WTC11 (cell line): ENCODE results near the gene CGREF1. TPM values are rescaled to one million over a fixed set of nuclear protein-coding genes. Genes with fewer than 3 reads are reported as not detected.

ENCODE experiments used
- ATAC-seq: fragments of 200-7000 bp; cut with Tn5 transposase; 2 replicates; pipeline ENCODE4 v1.10.0; 2021; ENCODE audit warnings: mild to moderate bottlenecking, moderate library complexity
- CTCF ChIA-PET: fragments of 300-600 bp; sonication (Branson Sonifier 250); formaldehyde crosslinking; loops from one replicate; lab custom pipeline; 2021; ENCODE audit warnings: antibody characterized with exemption; lab: Charles Lee
- POLR2A ChIA-PET: fragments of 350-600 bp; sonication (Branson Sonifier 250); formaldehyde crosslinking; loops from one replicate; lab custom pipeline; 2021; ENCODE audit warnings: antibody characterized with exemption; lab: Charles Lee
- DNase-seq: peaks from one replicate; pipeline ENCODE4 v3.0.0; 2021; ENCODE audit warnings: low spot score
- H3K27ac Mint-ChIP-seq: 2 replicates; pipeline ENCODE4 v1.8.0; 2021; ENCODE audit warnings: mixed read lengths
- H3K27me3 Mint-ChIP-seq: 2 replicates; pipeline ENCODE4 v1.8.0; 2021; ENCODE audit warnings: low read depth, mild to moderate bottlenecking, moderate library complexity, mixed read lengths
- H3K36me3 Mint-ChIP-seq: 2 replicates; pipeline ENCODE4 v1.8.0; 2021; ENCODE audit warnings: mixed read lengths
- H3K4me1 Mint-ChIP-seq: 2 replicates; pipeline ENCODE4 v1.8.0; 2022; ENCODE audit warnings: mixed read lengths
- H3K4me3 Mint-ChIP-seq: 2 replicates; pipeline ENCODE4 v1.8.0; 2021; ENCODE audit warnings: mild to moderate bottlenecking, moderate library complexity, mixed read lengths
- H3K9me3 Mint-ChIP-seq: 2 replicates; pipeline ENCODE4 v1.8.0; 2021; ENCODE audit warnings: mixed read lengths
- ARID4B ChIP-seq: sonication (generic); formaldehyde crosslinking; IDR thresholded peaks from 2 replicates; pipeline ENCODE4 v1.8.0; 2023; ENCODE audit warnings: missing genetic modification reagents, mild to moderate bottlenecking, borderline replicate concordance
- ATF1 ChIP-seq: sonication (generic); formaldehyde crosslinking; IDR thresholded peaks from 2 replicates; pipeline ENCODE4 v1.8.1; 2023; ENCODE audit warnings: mild to moderate bottlenecking, moderate library complexity, missing genetic modification reagents
- CBFB ChIP-seq: sonication (generic); formaldehyde crosslinking; IDR thresholded peaks from 2 replicates; pipeline ENCODE4 v1.8.1; 2022; ENCODE audit warnings: mild to moderate bottlenecking, low read depth, missing genetic modification reagents
- CREB1 ChIP-seq: sonication (generic); formaldehyde crosslinking; IDR thresholded peaks from 2 replicates; pipeline ENCODE4 v1.8.0; 2023; ENCODE audit warnings: mild to moderate bottlenecking, missing genetic modification reagents
- E2F1 ChIP-seq: sonication (generic); formaldehyde crosslinking; IDR thresholded peaks from 2 replicates; pipeline ENCODE4 v1.8.0; 2022; ENCODE audit warnings: mild to moderate bottlenecking, missing genetic modification reagents
- E2F5 ChIP-seq: sonication (generic); formaldehyde crosslinking; IDR thresholded peaks from 2 replicates; pipeline ENCODE4 v1.8.1; 2022; ENCODE audit warnings: mild to moderate bottlenecking, moderate library complexity, missing genetic modification reagents
- ELF4 ChIP-seq: sonication (generic); formaldehyde crosslinking; IDR thresholded peaks from 2 replicates; pipeline ENCODE4 v1.8.1; 2022; ENCODE audit warnings: low read depth, mild to moderate bottlenecking, moderate library complexity, missing genetic modification reagents
- ESRRA ChIP-seq: sonication (generic); formaldehyde crosslinking; IDR thresholded peaks from 2 replicates; pipeline ENCODE4 v1.8.1; 2022; ENCODE audit warnings: mild to moderate bottlenecking, missing genetic modification reagents, borderline replicate concordance
- GABPB1 ChIP-seq: sonication (generic); formaldehyde crosslinking; IDR thresholded peaks from 2 replicates; pipeline ENCODE4 v1.8.1; 2023; ENCODE audit warnings: mild to moderate bottlenecking, missing genetic modification reagents
- HMGA2 ChIP-seq: fragments of 250-450 bp; sonication (Bioruptor Pico); IDR thresholded peaks from 2 replicates; pipeline ENCODE4 v1.4.0; 2021; ENCODE audit warnings: mild to moderate bottlenecking, moderate library complexity
- JUN ChIP-seq: sonication (generic); formaldehyde crosslinking; IDR thresholded peaks from 2 replicates; pipeline ENCODE4 v1.8.0; 2023; ENCODE audit warnings: mild to moderate bottlenecking, missing genetic modification reagents
- KAT7 ChIP-seq: sonication (generic); formaldehyde crosslinking; IDR thresholded peaks from 2 replicates; pipeline ENCODE4 v1.8.1; 2023; ENCODE audit warnings: missing genetic modification reagents, mild to moderate bottlenecking, borderline replicate concordance
- MLX ChIP-seq: sonication (generic); formaldehyde crosslinking; IDR thresholded peaks from 2 replicates; pipeline ENCODE4 v1.8.1; 2023; ENCODE audit warnings: mild to moderate bottlenecking, missing genetic modification reagents, moderate library complexity
- MXD4 ChIP-seq: fragments of 250-450 bp; sonication (Bioruptor Pico); IDR thresholded peaks from 2 replicates; pipeline ENCODE4 v1.8.0; 2021; ENCODE audit warnings: mild to moderate bottlenecking, moderate library complexity, borderline replicate concordance
- NFYB ChIP-seq: sonication (generic); formaldehyde crosslinking; conservative IDR thresholded peaks from 2 replicates; pipeline ENCODE4 v1.8.0; 2022; ENCODE audit warnings: low read depth, missing genetic modification reagents
- OVOL2 ChIP-seq: fragments of 250-450 bp; sonication (Bioruptor Pico); IDR thresholded peaks from 2 replicates; pipeline ENCODE4 v1.9.0; 2021; ENCODE audit warnings: mild to moderate bottlenecking, borderline replicate concordance
- PRDM15 ChIP-seq: sonication (generic); formaldehyde crosslinking; IDR thresholded peaks from 2 replicates; pipeline ENCODE4 v1.8.0; 2022; ENCODE audit warnings: missing genetic modification reagents
- PREB ChIP-seq: sonication (generic); formaldehyde crosslinking; IDR thresholded peaks from 2 replicates; pipeline ENCODE4 v1.8.1; 2022; ENCODE audit warnings: mild to moderate bottlenecking, missing genetic modification reagents, moderate library complexity, borderline replicate concordance
- SMAD3 ChIP-seq: sonication (generic); formaldehyde crosslinking; IDR thresholded peaks from 2 replicates; pipeline ENCODE4 v1.8.0; 2022; ENCODE audit warnings: missing genetic modification reagents, mild to moderate bottlenecking, borderline replicate concordance
- ZNF121 ChIP-seq: sonication (generic); formaldehyde crosslinking; IDR thresholded peaks from 2 replicates; pipeline ENCODE4 v1.8.0; 2023; ENCODE audit warnings: missing genetic modification reagents
- ZNF232 ChIP-seq: sonication (generic); formaldehyde crosslinking; IDR thresholded peaks from 2 replicates; pipeline ENCODE4 v1.8.0; 2022; ENCODE audit warnings: mild to moderate bottlenecking, missing genetic modification reagents
- ZNF425 ChIP-seq: fragments of 250-450 bp; sonication (Bioruptor Pico); conservative IDR thresholded peaks from 2 replicates; pipeline ENCODE4 v1.9.0; 2021; ENCODE audit warnings: mild to moderate bottlenecking
- total RNA-seq: library from RNA; stranded (reverse); gene quantifications from 3 replicates; pipeline ENCODE4 v1.2.3, GENCODE V29; 2021

Gene CGREF1
- total RNA-seq, 1 experiment from 2014 or later, result 3.5 TPM

- Mint-ChIP-seq H3K4me1 (peaks cover 11% of the 10 kb centered on the region), H3K27ac (peak within 1 kb of the TSS; percentile 90), H3K27me3 (peaks cover 3% of the 10 kb centered on the region), H3K36me3 (peaks cover 29% of the 10 kb centered on the region), H3K4me3 (peak within 1 kb of the TSS; percentile 98), H3K9me3 (no peaks in the 10 kb centered on the region)
- POLR2A ChIA-PET, result interaction anchor here (0.6 to 3.2 kb wide), 13 partner anchors 9 to 165 kb away, joined by 3 to 27 read pairs (median 4); partner anchors contain the start of genes AGBL5, KHK, SLC5A6 and TMEM214
- CTCF ChIA-PET, result interaction anchor here (0.9 to 4.5 kb wide), 14 partner anchors 10 to 225 kb away, joined by 3 to 50 read pairs (median 7); partner anchors contain the start of genes AGBL5, KHK and PREB
- ATAC-seq (peak; percentile 89), DNase-seq (peak; percentile 90)
- TF ChIP-seq KAT7 (CRISPR knock-in tag), result no peak
- TF ChIP-seq CREB1 (CRISPR knock-in tag), result no peak
- TF ChIP-seq NFYB, result no peak
- TF ChIP-seq SMAD3 (CRISPR knock-in tag), result no peak
- no peak for TF ChIP-seq ZNF121 (CRISPR knock-in tag)
- 0 out of 2 replicates have a peak, but pooled peaks have one; percentile 65 for TF ChIP-seq CBFB (CRISPR knock-in tag)
- no peak for TF ChIP-seq MXD4 (CRISPR knock-in tag)
- TF ChIP-seq OVOL2 (CRISPR knock-in tag), result no peak
- no peak for TF ChIP-seq HMGA2 (CRISPR knock-in tag)
- TF ChIP-seq E2F1 (CRISPR knock-in tag), result 0 out of 2 replicates have a peak, but pooled peaks have one; percentile 62
- TF ChIP-seq ZNF232, result peak; percentile 79
- TF ChIP-seq ESRRA, result peak; percentile 51; the same call in 1 of the 2 replicates
- TF ChIP-seq ELF4 (CRISPR knock-in tag), result no peak
- TF ChIP-seq ARID4B (CRISPR knock-in tag), result 0 out of 2 replicates have a peak, but pooled peaks have one; percentile 29
- no peak for TF ChIP-seq PRDM15 (CRISPR knock-in tag)
- TF ChIP-seq ATF1 (CRISPR knock-in tag), result no peak
- no peak for TF ChIP-seq ZNF425
- no peak for TF ChIP-seq MLX (CRISPR knock-in tag)
- TF ChIP-seq PREB (CRISPR knock-in tag), result no peak
- peak; percentile 27; the same call in 1 of the 2 replicates for TF ChIP-seq GABPB1
- TF ChIP-seq JUN (CRISPR knock-in tag), result no peak
- peak; percentile 84; the same call in 1 of the 2 replicates for TF ChIP-seq E2F5 (CRISPR knock-in tag)
Observed at GRCh38 chr2:27071277-27071989, 47.5 kb downstream of the CGREF1 start, which contains the start of gene OST4. Gene OST4, minus strand, starts transcription at chr2:27071654.
